GF-D8 (cell line): ENCODE data around the gene JTB.

Experiments
- DNase-seq: peaks from one replicate; lab custom pipeline; 2025; lab: John Stamatoyannopoulos, UW

The JTB gene

GRCh38 chr1:153932156-153933131, 45.0 kb downstream of the JTB start:
- DNase-seq: no peak

- no peak for DNase-seq
Observed at GRCh38 chr1:153929981-153930948, 47.2 kb downstream of the JTB start.

- no peak for DNase-seq
Observed at GRCh38 chr1:153929426-153929825, 48.0 kb downstream of the JTB start.

- no peak for DNase-seq
Observed at GRCh38 chr1:153928791-153929341, 48.6 kb downstream of the JTB start.

- no peak for DNase-seq
Observed at GRCh38 chr1:153928245-153928644, 49.2 kb downstream of the JTB start.

GRCh38 chr1:153926405-153926804, 51.1 kb downstream of the JTB start:
- no peak for DNase-seq
